ENCODE measurements around the gene CFHR1.

DNA sequence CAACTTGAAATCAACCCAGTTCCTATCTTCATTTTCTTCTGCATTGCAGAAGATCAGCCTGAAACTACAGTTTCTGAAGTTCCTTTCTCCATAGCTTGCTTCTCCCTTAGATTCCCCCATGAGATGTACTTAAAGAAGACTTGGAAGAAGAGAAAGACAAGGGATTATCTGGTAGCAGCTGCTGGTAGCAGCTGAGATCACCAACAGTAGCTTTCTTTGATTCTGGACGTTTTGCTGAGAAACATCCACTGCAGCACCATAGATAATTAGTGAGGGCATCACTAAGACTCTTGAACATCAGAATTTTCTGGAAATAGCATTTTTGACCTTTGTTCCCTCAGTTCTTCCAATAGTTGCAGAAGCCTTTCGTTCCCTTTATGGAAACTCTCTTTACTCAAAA is 45.4 kb upstream of the CFHR1 start:
- TF ChIP-seq, protein P1, sequence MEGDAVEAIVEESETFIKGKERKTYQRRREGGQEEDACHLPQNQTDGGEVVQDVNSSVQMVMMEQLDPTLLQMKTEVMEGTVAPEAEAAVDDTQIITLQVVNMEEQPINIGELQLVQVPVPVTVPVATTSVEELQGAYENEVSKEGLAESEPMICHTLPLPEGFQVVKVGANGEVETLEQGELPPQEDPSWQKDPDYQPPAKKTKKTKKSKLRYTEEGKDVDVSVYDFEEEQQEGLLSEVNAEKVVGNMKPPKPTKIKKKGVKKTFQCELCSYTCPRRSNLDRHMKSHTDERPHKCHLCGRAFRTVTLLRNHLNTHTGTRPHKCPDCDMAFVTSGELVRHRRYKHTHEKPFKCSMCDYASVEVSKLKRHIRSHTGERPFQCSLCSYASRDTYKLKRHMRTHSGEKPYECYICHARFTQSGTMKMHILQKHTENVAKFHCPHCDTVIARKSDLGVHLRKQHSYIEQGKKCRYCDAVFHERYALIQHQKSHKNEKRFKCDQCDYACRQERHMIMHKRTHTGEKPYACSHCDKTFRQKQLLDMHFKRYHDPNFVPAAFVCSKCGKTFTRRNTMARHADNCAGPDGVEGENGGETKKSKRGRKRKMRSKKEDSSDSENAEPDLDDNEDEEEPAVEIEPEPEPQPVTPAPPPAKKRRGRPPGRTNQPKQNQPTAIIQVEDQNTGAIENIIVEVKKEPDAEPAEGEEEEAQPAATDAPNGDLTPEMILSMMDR (IDR thresholded peaks at IDR 0.05), result no peak
- TF ChIP-seq TCF7L2 (IDR thresholded peaks at IDR 0.05; ENCODE audit: low read depth, low read length) (no peak), SIN3A (IDR thresholded peaks at IDR 0.05; ENCODE audit: borderline replicate concordance, insufficient read depth, low read depth, low read length) (no peak), POLR2AphosphoS5 (IDR thresholded peaks at IDR 0.05; ENCODE audit: low read depth, low read length) (no peak), REST (IDR thresholded peaks at IDR 0.05; ENCODE audit: insufficient read depth in 1 of 2, low read depth in 2 of 2, low read length in 1 of 2) (no peak)
